Measurements from ENCODE around the gene DACH1. TPM values are rescaled to one million over a fixed set of nuclear protein-coding genes. Genes with fewer than 3 reads are reported as not detected.

Gene DACH1
- total RNA-seq, 1 experiment from 2014 or later = not detected

GRCh38 chr13:71828117-71828516 lies 38.9 kb downstream of the DACH1 start:
- Histone ChIP-seq H3K27me3 (ENCODE audit: insufficient read depth, low read length) (no peaks in the 10 kb centered on the region), H3K4me1 (ENCODE audit: control insufficient read depth in 1 of 2, insufficient read depth in 2 of 2, low read length in 2 of 2) (no peaks in the 10 kb centered on the region), H4K20me1 (ENCODE audit: insufficient read depth) (no peaks in the 10 kb centered on the region), H3K9ac (ENCODE audit: low read length) (no peak overlapping the region), H3K27ac (ENCODE audit: low read depth, low read length) (no peak overlapping the region), H3K9me3 (ENCODE audit: control insufficient read depth in 1 of 2, insufficient read depth in 1 of 2, low read depth in 1 of 2, low read length in 2 of 2) (0 out of 4 replicates have a peak, but pooled peaks cover 0 to 5% of the 10 kb centered on the region in 2 experiments), H2AFZ (ENCODE audit: low read depth, low read length, poor library complexity, severe bottlenecking) (no peak overlapping the region), H3K9me2 (ENCODE audit: insufficient read depth) (no peaks in the 10 kb centered on the region), H3K79me2 (ENCODE audit: insufficient read depth, low read length) (no peaks in the 10 kb centered on the region), H3K4me3 (replicated peaks in 1 of 2; ENCODE audit: low read depth in 1 of 2, low read length in 2 of 2) (no peak overlapping the region), H3K36me3 (ENCODE audit: control insufficient read depth in 1 of 2, insufficient read depth in 2 of 2, low read length in 2 of 2) (no peaks in the 10 kb centered on the region), H3K4me2 (ENCODE audit: low read length) (no peak overlapping the region)
- RAD21 ChIA-PET (ENCODE audit: low non-redundant PET in 1 of 2, low total read pairs in 2 of 2, uncharacterized antibody in 2 of 2, unreplicated experiment in 2 of 2) = no interaction called here
- no TSS peak for BruUV-seq (replicated peaks)
- ATAC-seq = no peak
- CTCF ChIA-PET = no interaction called here
- POLR2A ChIA-PET = no interaction called here
- TF ChIP-seq MAX (IDR thresholded peaks at IDR 0.05) (no peak), CEBPB (IDR thresholded peaks at IDR 0.05; ENCODE audit: low read depth) (no peak), YY1 (IDR thresholded peaks at IDR 0.05; ENCODE audit: extremely low read depth, insufficient replicate concordance, low read depth, low read length) (no peak), ATF3 (IDR thresholded peaks at IDR 0.05) (no peak), EZH2 (IDR thresholded peaks at IDR 0.05) (no peak), EZH2phosphoT487 (IDR thresholded peaks at IDR 0.05; ENCODE audit: borderline replicate concordance) (no peak), POLR2AphosphoS5 (IDR thresholded peaks at IDR 0.05; ENCODE audit: low read depth, low read length) (no peak), RAD21 (IDR thresholded peaks at IDR 0.05; ENCODE audit: low read depth) (no peak), TCF7L2 (IDR thresholded peaks at IDR 0.05; ENCODE audit: borderline replicate concordance, extremely low read depth, insufficient read depth, insufficient read length) (no peak), ELF1 (IDR thresholded peaks at IDR 0.05; ENCODE audit: borderline replicate concordance, low read depth) (no peak), SIN3A (IDR thresholded peaks at IDR 0.05; ENCODE audit: low read depth) (no peak)
- no peak for DNase-seq (ENCODE audit: low read depth, low spot score)
- intact Hi-C loops (cut with micrococcal nuclease) = no loop called here

GRCh38 chr13:71827241-71827640 lies 39.8 kb downstream of the DACH1 start:
- H3K9me3 ChIP-seq (ENCODE audit: control insufficient read depth in 1 of 2, insufficient read depth in 1 of 2, low read depth in 1 of 2, low read length in 2 of 2) = 0 out of 4 replicates have a peak, but pooled peaks cover 0 to 5% of the 10 kb centered on the region in 2 experiments
- H4K20me1 ChIP-seq (ENCODE audit: insufficient read depth) = no peaks in the 10 kb centered on the region
- ChIA-PET RAD21 (ENCODE audit: low non-redundant PET in 1 of 2, low total read pairs in 2 of 2, uncharacterized antibody in 2 of 2, unreplicated experiment in 2 of 2) (interaction anchor here in 1 of 2 experiments (0.5 kb wide), 1 partner anchor 141 kb away, joined by 5 read pairs; no protein-coding TSS in a partner anchor), CTCF (no interaction called here), POLR2A (no interaction called here)
- no peak overlapping the region for H3K4me2 ChIP-seq (ENCODE audit: low read length)
- H3K9ac ChIP-seq (ENCODE audit: low read length) = no peak overlapping the region
- no peaks in the 10 kb centered on the region for H3K36me3 ChIP-seq (ENCODE audit: control insufficient read depth in 1 of 2, insufficient read depth in 2 of 2, low read length in 2 of 2)
- no TSS peak for BruUV-seq (replicated peaks)
- no peak overlapping the region for H2AFZ ChIP-seq (ENCODE audit: low read depth, low read length, poor library complexity, severe bottlenecking)
- H3K27me3 ChIP-seq (ENCODE audit: insufficient read depth, low read length) = no peaks in the 10 kb centered on the region
- H3K27ac ChIP-seq (ENCODE audit: low read depth, low read length) = no peak overlapping the region
- intact Hi-C loops (cut with micrococcal nuclease) = no loop called here
- DNase-seq (ENCODE audit: low read depth, low spot score) (no peak), ATAC-seq (no peak)
- H3K79me2 ChIP-seq (ENCODE audit: insufficient read depth, low read length) = no peaks in the 10 kb centered on the region
- H3K4me1 ChIP-seq (ENCODE audit: control insufficient read depth in 1 of 2, insufficient read depth in 2 of 2, low read length in 2 of 2) = no peaks in the 10 kb centered on the region
- no peak overlapping the region for H3K4me3 ChIP-seq (replicated peaks in 1 of 2; ENCODE audit: low read depth in 1 of 2, low read length in 2 of 2)
- TF ChIP-seq MAX (IDR thresholded peaks at IDR 0.05) (no peak), EZH2phosphoT487 (IDR thresholded peaks at IDR 0.05; ENCODE audit: borderline replicate concordance) (no peak), SRF (IDR thresholded peaks at IDR 0.05; ENCODE audit: low read depth) (no peak), POLR2AphosphoS5 (IDR thresholded peaks at IDR 0.05; ENCODE audit: low read depth, low read length) (no peak), JUND (IDR thresholded peaks at IDR 0.05) (no peak), POLR2A (IDR thresholded peaks at IDR 0.05; ENCODE audit: borderline replicate concordance, extremely low read depth, insufficient read depth, insufficient read length) (no peak), CEBPB (IDR thresholded peaks at IDR 0.05; ENCODE audit: low read depth) (no peak), ELF1 (IDR thresholded peaks at IDR 0.05; ENCODE audit: borderline replicate concordance, low read depth) (no peak), YY1 (IDR thresholded peaks at IDR 0.05; ENCODE audit: extremely low read depth, insufficient replicate concordance, low read depth, low read length) (no peak)
- no peaks in the 10 kb centered on the region for H3K9me2 ChIP-seq (ENCODE audit: insufficient read depth)

Measured in HCT116 (cell line).